Measurements from ENCODE around the gene VAMP4.
A peak's percentile ranks its signal among the peaks of the same experiment; 100 is the strongest.
"Not testable (repeated sequence)": the region's sequence is repeated elsewhere in the genome, so short reads cannot be mapped to it uniquely, and the experiment has no call there.

The VAMP4 gene

GRCh38 chr1:171748651-171749050, 6.8 kb upstream of the VAMP4 start:
- DNase-seq = no peak

DNA sequence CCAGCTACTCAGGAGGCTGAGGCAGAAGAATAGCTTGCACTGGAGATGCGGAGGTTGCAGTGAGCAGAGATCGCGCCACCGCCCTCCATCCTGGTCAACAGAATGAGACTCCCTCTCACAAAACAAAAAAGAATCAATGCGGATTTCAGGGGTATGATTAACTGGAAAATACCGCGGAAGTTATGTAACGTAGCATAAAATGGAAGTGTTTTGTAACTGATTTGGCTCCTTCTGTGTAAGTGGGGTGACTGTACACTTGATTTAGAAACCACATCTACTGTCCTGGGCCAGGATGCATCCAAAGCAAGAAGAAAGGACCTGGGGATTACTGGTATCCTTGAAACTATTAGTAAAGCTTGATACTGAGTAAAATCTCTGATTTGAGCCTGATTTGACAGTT, 3.1 kb upstream of the VAMP4 start:
- DNase-seq = no peak

DNA sequence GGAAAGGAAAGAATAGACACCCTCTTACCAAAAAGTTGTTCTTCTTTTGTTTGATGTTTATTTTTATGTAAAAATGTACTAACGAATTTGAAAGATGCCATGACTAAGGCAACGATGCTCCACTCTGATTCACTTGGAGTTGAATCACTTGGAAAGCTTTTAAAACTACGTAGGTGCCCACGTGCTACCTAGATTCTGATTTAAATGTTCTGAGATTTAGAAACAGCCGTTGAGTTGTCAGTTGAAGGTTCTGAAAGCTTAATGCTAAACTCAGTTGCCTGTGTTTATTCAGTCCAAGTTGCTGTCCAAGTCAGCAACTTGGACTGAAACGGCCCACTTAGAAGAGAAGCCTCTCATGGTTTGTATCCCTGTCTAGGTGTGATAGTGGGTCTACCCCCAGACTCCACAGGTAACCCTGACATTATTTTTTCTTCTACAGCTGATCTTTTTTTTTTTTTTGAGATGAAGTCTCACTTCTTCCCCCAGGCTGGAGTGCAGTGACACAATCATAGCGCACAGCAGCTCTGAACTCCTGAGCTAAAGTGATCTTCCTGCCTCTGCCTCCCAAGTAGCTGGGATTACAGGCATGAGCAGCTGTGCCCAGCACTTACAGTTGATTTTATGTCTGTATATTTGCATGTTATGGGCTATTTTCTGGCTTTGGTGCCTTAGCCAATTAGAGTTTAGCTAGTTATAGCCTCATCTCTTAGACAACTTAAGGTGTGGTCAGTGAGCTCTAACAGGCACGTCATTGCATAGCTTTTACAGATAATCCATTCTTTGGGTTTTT, 1.4 kb upstream of the VAMP4 start:
- peak; percentile 55 for DNase-seq

DNA sequence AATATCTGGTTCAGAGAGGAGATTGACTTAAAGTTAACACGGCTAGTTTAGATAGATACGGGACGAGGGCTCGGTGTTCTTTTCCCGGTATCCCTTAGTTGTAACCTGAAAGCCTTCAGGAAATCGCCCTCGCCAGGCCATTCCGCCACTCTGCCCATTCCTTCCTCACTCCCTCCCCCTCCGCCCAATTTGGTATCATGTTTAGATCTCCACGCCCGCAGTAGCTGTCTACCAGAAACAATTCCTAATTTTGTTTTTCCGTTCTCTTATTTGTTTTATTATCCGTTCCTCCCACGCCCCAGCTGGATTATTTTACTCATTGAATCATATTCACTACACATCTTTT, 685 bp upstream of the VAMP4 start:
- peak; percentile 87 for DNase-seq

- DNase-seq = peak; percentile 86
Measured at GRCh38 chr1:171740987-171741871, 636 bp downstream of the VAMP4 start.

GRCh38 chr1:171740356-171740863, 1.5 kb downstream of the VAMP4 start:
- no peak for DNase-seq

DNA sequence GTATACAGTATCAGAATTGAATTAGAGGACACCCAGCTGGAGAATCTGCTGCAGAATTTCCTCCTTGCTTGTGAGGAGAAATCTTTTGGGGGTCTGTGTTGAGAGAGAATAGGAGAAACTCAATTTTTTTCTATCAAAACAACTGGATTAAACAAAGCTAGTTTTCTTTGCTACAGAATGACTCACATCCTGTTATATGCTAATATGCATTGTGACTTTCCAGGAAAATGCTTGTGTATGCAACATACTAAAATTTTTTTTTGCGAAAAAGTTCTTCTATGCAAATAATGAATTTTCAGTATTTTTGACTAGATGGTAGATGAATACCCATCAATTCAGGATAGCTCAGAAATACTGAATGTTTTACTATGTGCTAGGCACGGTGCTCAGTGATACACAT, 2.2 kb downstream of the VAMP4 start:
- no peak for DNase-seq

GRCh38 chr1:171738911-171739310, 3.0 kb downstream of the VAMP4 start:
- no peak for DNase-seq

- DNase-seq = no peak
Measured at GRCh38 chr1:171736196-171736595, 5.7 kb downstream of the VAMP4 start.

- DNase-seq = no peak
Measured at GRCh38 chr1:171730052-171730451, 11.8 kb downstream of the VAMP4 start.

- DNase-seq = no peak
Measured at GRCh38 chr1:171727778-171728177, 14.1 kb downstream of the VAMP4 start.

DNA sequence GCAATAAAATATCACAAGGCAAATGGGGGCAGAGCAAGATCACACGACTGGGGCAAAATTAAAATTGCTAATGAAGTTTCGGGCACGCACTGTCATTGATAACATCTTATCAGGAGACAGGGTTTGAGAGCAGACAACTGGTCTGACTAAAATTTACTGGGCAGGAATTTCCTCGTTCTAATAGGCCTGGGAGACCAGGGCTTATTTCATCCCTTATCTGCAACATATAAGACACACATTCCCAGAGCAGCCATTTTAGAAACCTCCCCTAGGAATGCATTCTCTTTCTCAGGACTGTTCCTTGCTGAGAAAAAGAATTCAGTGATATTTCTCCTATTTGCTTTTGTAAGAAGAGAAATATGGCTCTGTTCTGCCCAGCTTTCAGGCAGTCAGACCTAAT, 18.7 kb downstream of the VAMP4 start:
- peak; percentile 40 for DNase-seq

- no peak for DNase-seq
Measured at GRCh38 chr1:171718848-171719247, 23.0 kb downstream of the VAMP4 start.

- DNase-seq = no peak
Measured at GRCh38 chr1:171718216-171718615, 23.6 kb downstream of the VAMP4 start.

DNA sequence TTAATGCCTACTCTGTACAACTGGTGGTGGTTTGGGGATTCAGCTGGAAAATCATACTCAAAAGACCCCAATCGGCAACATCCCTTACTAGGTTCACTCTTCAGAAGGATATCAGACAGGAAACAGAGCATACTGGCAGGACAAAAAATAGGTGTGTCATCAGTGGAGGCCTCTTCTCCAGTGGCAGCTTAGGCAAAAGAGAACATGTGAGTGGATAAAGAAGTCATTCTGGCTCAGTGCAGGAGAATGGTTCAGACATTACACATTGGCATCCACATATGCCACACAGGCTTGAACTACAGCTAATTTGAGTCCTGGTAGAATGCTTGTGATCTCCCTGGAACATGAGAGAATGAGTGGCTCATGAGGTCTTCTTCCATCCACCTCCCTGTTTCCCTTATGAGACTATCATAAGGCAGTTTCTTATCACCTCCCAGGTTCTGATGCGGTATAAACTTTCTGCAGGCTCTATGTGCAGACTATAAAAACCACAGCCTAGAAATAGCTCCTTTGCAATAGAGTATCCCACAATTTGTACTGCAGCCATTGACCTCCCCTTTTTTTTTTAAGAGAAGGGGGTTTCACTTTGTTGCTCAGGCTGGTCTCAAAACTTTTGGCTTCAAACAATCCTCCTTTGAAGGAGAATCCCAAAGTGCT, 24.7 kb downstream of the VAMP4 start:
- DNase-seq = peak; percentile 39

- no peak for DNase-seq
Measured at GRCh38 chr1:171716616-171717015, 25.2 kb downstream of the VAMP4 start.

DNA sequence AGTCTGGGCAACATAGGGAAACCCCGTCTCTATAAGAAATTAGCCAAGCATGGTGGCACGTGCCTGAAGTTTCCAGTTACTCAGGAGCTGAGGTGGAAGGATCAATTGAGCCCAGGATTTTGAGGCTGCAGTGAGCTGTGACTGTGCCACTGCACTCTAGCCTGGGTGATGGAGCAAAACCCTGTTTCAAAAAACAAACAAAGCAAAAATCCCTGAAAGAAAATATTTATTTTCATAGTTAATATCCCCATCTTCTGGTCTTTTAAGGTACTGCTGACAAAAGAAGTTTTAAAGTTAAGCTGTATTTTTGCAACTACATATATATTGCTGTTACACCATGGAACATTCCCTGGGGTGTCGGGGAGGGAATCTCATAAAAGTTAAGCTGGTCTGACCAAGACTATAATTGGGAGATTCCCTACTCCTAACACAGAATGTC, 26.0 kb downstream of the VAMP4 start:
- DNase-seq = peak; percentile 60

GRCh38 chr1:171712341-171712740, 29.5 kb downstream of the VAMP4 start:
- no peak for DNase-seq

DNA sequence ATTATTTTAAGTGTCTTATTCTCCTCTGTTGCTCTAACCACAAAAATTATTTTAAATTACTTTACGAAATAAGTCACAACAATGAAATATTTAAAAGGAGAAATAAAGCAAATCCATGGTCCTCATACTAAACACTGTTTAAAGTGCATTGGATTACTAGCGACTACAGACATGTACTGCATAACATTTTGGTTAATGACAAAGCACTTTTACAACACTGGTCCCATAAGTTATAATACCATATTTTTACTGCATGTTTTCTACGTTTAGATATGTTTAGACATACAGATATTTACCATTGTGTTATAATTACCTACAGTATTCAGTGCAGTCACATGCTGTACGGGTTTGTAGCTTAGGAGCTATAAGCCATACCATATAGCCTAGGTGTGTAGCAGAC, 30.2 kb downstream of the VAMP4 start:
- DNase-seq = no peak

- no peak for DNase-seq
Measured at GRCh38 chr1:171707583-171707982, 34.3 kb downstream of the VAMP4 start.

DNA sequence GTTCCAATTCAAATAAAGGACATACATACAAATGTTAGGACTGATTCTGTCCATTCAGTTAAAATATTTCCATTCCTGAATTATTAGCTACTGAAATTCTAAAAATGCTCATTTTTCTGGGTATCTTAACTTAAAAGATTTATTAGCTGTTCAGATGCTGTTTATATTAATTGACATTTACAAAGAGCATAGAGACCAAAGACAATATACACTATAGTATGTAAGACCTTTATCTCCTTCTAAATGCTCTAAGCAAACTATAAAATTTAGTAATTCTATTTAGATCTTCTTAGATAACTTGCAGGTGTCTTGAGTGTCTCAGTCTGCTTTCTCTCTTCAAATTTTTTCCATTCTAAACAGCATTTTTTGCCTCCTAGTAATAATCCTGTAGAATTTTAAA, 39.3 kb downstream of the VAMP4 start:
- no peak for DNase-seq

- no peak for DNase-seq
Measured at GRCh38 chr1:171699531-171699930, 42.3 kb downstream of the VAMP4 start.

DNA sequence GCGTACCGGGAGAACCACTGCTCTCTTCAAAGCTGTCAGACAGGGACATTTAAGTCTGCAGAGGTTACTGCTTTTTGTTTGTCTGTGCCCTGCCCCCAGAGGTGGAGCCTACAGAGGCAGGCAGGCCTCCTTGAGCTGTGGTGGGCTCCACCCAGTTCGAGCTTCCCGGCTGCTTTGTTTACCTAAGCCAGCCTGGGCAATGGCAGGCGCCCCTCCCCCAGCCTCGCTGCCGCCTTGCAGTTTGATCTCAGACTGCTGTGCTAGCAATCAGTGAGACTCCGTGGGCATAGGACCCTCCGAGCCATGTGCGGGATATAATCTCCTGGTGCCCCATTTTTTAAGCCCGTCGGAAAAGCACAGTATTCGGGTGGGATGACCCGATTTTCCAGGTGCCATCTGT, 46.1 kb downstream of the VAMP4 start:
- DNase-seq = not testable (repeated sequence)
